Adrenal gland (tissue), 5 donors: ENCODE data around the gene CKAP4.

Experiments used
- POLR2A ChIP-seq, 2 donors: fragments of 450-650 bp; IDR thresholded peaks; one replicate each; pipeline ENCODE4 v1.6.1; 2017; ENCODE audit warnings: antibody characterized with exemption in 2 of 2, mild to moderate bottlenecking in 2 of 2, moderate library complexity in 1 of 2
- TF ChIP-seq, protein P1 (sequence below), 6 experiments: fragments of 450-650 bp in 4 of 6; fragments of 200-600 bp in 2 of 6; sonication (generic) in 1 of 6; IDR thresholded peaks; 1 replicate in 5 of 6; 2 replicates in 1 of 6; pipeline versions ENCODE4 v1.5.1 to v1.8.0; 2016 to 2021; ENCODE audit warnings: antibody characterized with exemption in 6 of 6, mild to moderate bottlenecking in 2 of 6, moderate library complexity in 1 of 6
- donor health status: DM: no; HTN: no; CAD: no.

- TF ChIP-seq, protein P1, sequence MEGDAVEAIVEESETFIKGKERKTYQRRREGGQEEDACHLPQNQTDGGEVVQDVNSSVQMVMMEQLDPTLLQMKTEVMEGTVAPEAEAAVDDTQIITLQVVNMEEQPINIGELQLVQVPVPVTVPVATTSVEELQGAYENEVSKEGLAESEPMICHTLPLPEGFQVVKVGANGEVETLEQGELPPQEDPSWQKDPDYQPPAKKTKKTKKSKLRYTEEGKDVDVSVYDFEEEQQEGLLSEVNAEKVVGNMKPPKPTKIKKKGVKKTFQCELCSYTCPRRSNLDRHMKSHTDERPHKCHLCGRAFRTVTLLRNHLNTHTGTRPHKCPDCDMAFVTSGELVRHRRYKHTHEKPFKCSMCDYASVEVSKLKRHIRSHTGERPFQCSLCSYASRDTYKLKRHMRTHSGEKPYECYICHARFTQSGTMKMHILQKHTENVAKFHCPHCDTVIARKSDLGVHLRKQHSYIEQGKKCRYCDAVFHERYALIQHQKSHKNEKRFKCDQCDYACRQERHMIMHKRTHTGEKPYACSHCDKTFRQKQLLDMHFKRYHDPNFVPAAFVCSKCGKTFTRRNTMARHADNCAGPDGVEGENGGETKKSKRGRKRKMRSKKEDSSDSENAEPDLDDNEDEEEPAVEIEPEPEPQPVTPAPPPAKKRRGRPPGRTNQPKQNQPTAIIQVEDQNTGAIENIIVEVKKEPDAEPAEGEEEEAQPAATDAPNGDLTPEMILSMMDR (IDR thresholded peaks at IDR 0.05): no peak
- TF ChIP-seq POLR2A (IDR thresholded peaks at IDR 0.05): peak in 1 of 2 donors; percentile 14
These were observed 559 bp upstream of the CKAP4 start for GRCh38 chr12:106248312-106248845.
